Kidney tubule cell (primary cell): ENCODE results near the gene SEMA5B.

Source experiments
- DNase-seq: peaks from one replicate; pipeline ENCODE4 v3.0.0-alpha.2; 2018; ENCODE audit warnings: low spot score

SEMA5B gene

GRCh38 chr3:123027292-123028232, at the start of gene SEMA5B:
SEMA5B (minus strand) TSS chr3:123027763; CDS start chr3:122961263, 66,500 bp downstream.
- DNase-seq, result no peak

DNA sequence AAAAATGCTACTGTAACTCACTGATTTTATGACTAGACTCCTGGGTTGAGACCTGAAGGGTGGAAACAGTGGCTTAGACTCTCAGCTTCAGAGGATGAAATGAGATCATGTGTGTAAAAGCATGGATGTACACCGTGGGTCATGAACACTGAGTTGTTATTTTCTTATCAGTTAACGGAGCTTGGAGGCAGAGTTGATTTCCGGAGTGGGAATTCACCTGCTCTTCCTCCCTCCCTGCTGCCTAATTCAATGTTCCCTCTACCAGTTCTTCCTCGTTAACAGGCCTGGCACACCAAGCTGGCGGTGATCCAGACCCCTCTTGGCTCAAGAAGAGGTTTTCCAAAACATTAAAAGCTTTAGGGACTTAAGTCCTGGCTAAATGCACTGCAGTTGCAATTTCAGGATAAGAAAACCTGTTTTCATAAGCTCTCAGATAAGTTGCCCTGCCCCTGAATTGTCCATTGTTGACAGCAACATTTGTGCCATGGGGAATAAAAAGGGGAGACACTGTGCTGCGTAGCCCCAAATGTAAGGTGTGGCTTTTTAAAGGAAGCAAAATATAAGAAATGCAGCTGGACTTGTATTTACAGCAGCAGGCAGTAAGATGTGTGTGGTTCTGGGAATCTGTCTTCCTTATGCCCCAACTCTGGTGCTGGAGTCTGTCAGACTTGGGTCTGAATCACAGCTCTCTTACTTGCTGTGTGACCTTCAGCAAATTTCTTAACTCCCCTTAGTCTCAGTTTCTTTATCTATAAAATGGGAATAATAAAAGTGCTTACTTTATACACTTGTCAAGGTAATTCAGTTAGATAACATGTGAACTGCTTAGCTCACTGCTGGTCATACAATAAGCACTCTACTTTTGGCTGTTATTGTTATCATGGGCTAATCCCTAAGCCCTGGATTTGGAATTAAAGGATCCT, 49.2 kb upstream of the SEMA5B start:
- DNase-seq, result no peak

DNA sequence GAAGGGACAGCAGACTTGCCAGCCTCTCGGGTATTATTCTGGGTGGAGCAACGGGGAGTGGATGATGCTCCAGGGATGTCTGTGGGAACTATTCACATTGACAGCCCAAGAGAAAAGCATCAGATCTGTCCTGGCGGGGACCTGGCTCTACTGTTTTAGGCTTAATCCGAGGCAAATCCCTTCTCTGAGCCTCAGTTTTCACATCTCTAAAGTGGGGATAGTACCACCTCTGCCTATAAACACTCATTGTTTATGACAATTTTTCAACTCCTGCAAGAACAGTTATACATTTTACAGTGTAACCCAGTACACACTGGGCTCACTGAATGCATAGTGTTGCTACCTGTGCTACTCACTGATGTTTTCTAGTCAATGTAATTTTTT, 48.5 kb upstream of the SEMA5B start:
- no peak for DNase-seq

GRCh38 chr3:123075359-123075758, 47.8 kb upstream of the SEMA5B start:
- DNase-seq, result no peak

DNA sequence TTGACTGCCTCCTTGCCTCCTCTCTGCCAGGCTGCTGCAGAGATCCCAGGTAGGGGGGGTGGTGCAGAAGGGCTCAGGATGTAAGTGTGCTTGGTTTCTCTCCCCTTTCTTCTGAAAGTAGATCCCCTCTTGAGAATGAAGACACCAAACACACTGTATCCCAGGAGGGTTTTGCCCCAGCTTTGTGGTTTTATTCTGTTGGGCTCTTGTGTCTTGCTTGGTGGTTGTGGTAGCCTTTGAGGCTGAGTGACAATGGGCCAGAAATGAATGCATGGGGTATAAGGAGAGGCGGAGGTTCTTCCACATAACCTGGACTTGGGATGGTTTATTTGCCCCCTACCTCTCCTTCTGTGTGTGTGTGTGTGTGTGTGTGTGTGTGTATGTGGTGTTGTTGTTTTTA, 45.0 kb upstream of the SEMA5B start:
- no peak for DNase-seq

GRCh38 chr3:123072152-123072551, 44.6 kb upstream of the SEMA5B start:
- DNase-seq, result no peak

GRCh38 chr3:123071581-123071980, 44.0 kb upstream of the SEMA5B start:
- no peak for DNase-seq

DNA sequence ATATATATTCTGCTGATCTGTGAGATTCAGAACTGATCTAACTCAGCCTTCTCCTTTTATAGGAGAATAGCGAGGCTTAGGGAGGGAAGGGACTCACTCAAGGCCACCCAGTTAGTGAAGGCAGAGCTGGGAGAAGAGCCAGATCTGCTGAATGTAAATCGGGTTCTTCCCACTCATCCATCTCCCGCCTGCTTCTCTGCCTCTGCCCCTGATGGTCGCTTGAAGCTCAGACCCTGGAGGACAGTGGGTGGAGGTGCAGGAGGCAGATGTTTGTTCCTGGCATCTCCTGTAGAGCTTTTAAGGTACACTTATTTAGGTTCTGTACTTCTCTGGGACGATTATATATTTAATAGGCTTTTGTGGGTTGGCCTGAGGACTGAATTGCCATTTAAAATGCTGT, 43.6 kb upstream of the SEMA5B start:
- DNase-seq, result no peak

DNA sequence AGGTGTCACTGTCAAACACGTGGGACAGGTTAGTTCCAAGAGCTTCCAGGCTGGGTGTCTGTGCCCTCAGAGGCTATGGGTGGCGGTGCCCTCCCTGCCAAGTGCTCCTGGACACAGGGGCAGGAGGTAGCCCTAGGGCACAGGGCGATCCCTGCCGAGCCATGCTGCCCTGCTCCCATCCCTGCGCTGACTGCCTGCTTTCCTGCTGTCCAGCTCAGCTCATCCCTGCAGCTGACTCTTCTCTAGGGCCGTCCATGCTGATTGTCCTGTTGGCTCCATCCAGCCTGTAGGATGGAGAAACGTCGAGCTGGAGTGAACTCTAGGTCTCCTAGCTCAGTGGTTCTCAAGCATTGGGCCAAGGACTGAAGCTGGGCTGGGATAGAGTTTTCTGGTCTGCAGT, 42.9 kb upstream of the SEMA5B start:
- DNase-seq, result no peak

DNA sequence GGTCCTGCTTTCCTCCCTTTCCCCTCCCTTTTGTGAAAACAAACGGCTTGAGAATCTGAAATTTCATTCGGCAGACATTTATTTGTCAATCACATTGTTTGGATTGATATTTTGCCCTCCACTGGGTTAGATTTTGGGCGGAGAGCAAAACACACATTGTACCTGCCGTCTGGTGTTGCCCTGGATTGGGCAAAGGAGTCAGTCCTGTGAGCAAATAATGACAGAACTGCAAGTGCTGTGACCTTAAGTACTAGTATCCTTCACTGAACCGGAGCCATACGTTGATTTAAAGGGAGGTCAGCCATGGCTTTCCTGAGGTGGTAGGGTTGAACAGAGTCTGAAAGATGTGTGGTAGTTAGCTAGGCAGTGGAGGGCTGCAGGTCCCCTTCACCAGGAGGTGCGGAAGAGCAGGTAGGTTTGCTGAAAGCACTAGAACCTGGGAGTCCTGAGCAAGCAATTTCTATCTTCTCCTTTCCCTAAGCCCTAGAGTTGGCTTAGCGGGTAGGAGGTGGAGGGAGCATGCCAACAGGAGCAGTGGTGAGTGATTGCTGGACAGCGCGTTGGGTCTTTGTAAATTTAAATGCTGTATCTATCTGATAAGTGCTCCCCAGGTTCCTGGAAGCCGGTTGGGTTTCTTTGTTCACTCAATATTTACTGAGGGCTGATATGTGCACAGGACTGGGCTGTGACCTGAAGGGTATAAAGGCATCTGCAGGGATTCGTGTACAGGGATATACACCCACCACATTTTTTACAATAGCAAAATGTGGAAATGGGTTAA, 41.2 kb upstream of the SEMA5B start:
- DNase-seq, result no peak

DNA sequence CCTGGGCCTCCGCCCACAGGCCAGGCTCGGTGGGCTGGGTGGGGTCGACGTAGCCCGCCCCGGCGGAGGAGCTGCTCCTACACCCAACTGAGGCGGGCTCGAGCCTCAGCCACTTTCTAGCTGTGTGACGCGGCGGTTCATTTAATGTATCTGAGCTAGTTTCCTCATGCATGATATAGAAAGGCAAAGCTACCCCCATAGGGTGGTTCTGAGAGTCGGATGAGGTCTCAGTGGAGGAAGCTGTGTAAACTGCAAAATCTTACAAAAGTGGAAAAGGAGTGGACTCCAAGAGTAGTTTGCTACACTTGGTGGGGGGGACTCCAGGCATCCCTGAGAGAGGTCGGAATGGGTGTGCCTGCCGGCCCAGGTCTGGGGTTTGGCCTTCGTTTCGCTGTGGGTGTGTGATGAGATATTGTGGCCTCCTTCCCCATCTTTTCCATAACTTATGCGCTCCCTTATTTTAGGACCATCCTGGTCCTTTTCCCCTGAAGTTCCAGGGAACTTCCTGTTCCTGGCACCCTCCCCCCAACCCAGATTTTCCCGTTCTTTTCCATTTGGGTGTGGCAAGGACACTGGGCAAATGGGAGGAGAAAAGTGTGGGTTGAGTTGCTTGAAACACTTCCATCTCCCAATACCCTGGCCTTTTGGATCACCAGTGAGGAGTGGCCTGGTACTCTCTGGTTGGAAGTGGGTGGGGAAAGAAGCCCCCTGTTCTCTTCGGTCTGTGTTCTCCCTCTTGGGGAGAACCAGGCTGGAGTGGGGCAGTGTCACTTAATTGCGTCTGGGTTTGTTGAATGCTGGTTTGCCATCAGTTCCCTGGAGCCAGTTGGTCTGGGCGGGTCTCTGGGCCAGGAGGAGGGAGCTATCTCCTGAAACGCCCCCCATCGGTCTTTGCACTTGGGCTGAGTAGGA, 40.4 kb upstream of the SEMA5B start:
- peak; percentile 29 for DNase-seq

DNA sequence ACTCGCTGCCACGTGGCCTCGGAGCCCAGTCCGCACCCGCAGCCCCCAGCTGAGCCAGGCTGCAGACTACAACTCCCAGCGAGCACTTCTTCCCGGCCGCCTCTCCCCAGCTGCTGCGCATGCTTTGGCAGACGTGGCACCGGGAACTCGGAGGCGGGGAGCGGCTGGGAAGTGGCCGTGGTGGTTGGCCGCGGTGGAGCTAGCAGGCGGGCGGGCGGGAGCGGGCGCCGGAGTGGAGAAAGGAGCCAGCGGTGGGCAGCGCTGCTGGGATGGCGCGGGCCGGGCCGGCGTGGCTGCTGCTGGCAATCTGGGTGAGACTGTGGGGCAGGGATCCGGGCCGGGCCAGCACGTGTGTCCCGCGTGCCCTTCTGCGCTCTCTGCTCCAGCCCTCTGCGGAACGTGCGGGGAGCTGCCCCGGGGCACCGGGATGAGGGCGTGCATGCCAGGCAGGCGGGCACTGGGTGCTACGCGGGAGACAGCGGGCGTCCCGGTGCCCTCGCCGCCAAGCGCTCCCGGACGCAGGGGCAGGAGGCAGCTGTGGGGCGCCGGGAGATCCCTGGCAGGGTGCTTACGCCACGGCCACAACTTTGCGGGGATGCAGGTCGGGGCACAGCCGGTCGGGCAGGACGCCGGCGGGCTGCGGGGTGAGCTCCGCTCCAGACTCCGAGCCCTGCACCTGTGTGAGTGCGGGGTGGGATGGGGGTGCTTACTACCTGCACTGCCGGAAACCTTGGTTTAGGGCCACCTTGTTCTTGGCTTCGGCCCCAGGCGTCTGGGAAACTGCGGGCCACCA, 39.5 kb upstream of the SEMA5B start, which contains the start of gene PDIA5:
PDIA5 (plus strand) TSS at position 130 of the 793 bp plus-strand sequence; CDS start at position 270, 140 bp downstream.
- peak; percentile 92 for DNase-seq

DNA sequence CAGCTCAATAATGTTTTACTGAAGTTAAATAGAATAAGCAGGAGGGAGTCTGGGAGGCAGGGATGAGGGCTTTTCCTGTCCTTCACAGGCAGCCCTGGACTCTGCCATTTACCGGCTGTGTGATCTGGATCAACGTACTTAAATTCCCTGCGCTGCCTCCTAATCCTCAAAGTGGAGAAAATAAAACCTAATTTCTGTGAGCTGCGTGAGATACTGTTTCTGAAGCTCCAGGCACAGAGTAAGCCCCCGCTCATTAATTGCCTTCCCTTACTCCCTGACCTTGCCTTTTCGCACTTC, 39.0 kb upstream of the SEMA5B start:
- no peak for DNase-seq

DNA sequence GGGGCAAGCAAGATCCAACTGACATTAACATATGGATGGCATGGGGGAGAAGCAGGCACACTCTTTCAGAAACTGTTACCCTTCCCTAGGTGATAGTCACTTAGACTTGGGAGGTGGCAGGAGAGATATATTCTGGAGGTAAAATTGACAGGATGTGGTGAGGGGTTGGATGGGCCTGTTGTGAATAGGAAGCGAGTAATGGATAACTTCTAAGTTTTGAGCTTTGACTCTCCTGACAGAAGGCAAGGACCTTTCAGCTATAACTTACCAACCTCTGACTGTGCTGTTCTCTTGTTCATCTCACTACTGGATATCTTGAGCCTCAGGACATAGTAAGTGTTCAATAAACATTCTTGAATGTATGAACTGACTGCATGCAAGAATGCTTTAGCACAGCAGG, 37.4 kb upstream of the SEMA5B start:
- DNase-seq, result peak; percentile 62

GRCh38 chr3:123064506-123064905, 36.9 kb upstream of the SEMA5B start:
- no peak for DNase-seq

DNA sequence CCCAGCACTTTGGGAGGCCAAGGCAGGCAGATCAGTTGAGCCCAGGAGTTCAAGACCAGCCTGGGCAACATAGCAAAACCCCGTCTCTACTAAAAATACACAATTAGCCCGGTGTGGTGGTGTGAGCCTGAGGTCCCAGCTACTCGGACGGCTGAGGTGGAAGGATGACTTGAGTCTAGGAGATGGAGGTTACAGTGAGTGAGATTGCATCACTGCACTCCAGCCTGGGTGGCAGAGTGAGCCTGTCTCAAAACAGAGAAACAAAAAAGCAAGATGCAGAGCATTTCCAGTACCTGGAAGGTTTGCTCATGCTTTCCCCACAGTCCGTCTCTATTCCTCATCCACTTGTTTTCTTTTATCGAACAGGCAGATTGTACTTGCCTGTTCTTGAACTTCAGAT, 35.5 kb upstream of the SEMA5B start:
- no peak for DNase-seq

DNA sequence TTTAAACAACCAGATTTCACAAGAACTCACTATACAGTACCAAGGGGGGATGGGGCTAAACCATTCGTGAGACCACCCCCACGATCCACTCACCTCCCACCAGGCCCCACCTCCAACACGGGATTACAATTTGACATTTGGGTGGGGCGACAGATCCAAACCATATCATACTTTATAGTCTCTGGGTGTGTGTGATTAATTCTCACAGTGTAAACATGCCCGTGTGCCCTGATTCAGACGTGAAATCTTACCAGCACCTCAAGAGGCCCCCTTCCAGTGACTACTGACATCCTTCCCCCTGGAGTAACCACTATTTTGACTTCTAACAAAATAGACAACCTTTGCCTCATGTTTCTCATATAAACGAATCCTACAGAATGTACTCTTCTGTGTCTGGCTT, 34.3 kb upstream of the SEMA5B start:
- DNase-seq, result no peak

GRCh38 chr3:123060054-123060453, 32.5 kb upstream of the SEMA5B start:
- no peak for DNase-seq

- no peak for DNase-seq
Observed at GRCh38 chr3:123058505-123058904, 30.9 kb upstream of the SEMA5B start.

GRCh38 chr3:123055352-123055751, 27.8 kb upstream of the SEMA5B start:
- DNase-seq, result no peak
